Lower leg skin (tissue), 3 donors: Measurements from ENCODE around the gene ABHD17A.

ENCODE experiments used
- POLR2A ChIP-seq, 2 donors: fragments of 450-650 bp; IDR thresholded peaks; one replicate each; pipeline ENCODE4 v1.6.1; 2016 to 2017; ENCODE audit warnings: antibody characterized with exemption in 2 of 2, mild to moderate bottlenecking in 1 of 2, moderate library complexity in 1 of 2
- TF ChIP-seq, protein P1 (sequence below), 3 donors: fragments of 450-650 bp; IDR thresholded peaks; one replicate each; pipeline ENCODE4 v1.5.1; 2016; ENCODE audit warnings: antibody characterized with exemption in 3 of 3, mild to moderate bottlenecking in 3 of 3, moderate library complexity in 2 of 3

DNA sequence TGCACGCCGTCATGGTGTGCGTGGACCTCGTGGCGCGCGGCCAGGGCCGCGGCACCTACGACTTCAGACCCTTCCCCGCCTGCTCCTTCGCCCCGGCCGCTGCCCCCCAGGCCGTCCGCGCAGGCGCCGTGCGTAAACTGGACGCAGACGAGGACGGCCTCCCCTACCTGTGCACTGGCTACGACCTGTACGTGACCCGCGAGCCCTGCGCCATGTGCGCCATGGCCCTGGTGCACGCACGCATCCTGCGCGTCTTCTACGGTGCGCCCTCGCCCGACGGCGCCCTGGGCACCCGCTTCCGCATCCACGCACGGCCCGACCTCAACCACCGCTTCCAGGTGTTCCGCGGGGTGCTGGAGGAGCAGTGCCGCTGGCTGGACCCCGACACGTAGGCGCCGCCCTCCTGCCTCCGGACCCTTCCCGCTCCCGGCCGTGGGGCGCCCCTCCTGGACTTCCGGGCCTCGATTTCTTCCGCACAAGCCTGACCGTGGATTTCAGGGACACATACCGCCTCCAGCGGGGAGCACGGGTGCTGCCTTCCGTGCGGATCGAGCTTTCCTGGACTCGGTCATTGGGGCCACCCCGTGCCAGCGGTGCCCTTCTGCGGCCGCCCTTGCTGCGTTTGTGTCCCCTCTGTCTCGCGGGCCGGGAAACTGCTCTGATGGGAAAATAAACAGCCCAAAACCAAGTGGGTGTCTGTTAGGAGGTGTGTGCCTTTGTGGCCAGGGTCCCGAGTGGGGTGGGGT lies 27.6 kb upstream of the ABHD17A start:
- TF ChIP-seq, protein P1, sequence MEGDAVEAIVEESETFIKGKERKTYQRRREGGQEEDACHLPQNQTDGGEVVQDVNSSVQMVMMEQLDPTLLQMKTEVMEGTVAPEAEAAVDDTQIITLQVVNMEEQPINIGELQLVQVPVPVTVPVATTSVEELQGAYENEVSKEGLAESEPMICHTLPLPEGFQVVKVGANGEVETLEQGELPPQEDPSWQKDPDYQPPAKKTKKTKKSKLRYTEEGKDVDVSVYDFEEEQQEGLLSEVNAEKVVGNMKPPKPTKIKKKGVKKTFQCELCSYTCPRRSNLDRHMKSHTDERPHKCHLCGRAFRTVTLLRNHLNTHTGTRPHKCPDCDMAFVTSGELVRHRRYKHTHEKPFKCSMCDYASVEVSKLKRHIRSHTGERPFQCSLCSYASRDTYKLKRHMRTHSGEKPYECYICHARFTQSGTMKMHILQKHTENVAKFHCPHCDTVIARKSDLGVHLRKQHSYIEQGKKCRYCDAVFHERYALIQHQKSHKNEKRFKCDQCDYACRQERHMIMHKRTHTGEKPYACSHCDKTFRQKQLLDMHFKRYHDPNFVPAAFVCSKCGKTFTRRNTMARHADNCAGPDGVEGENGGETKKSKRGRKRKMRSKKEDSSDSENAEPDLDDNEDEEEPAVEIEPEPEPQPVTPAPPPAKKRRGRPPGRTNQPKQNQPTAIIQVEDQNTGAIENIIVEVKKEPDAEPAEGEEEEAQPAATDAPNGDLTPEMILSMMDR (IDR thresholded peaks at IDR 0.05): no peak
- TF ChIP-seq POLR2A (IDR thresholded peaks at IDR 0.05): no peak
